RWPE2 (cell line): ENCODE measurements around the gene TARP.
"Not testable (repeated sequence)": the region's sequence is repeated elsewhere in the genome, so short reads cannot be mapped to it uniquely, and the experiment has no call there.

Source experiments
- ATAC-seq: fragments of 200-7000 bp; cut with Tn5 transposase; 3 replicates; pipeline ENCODE4 v1.9.1; 2021; ENCODE audit warnings: low read depth
- DNase-seq: peaks from one replicate; pipeline ENCODE4 v3.0.0-alpha.2; 2020; ENCODE audit warnings: low spot score
- H3K27ac ChIP-seq: fragments of 450-650 bp; 2 replicates; pipeline ENCODE4 v1.5.1; 2017; ENCODE audit warnings: mild to moderate bottlenecking; ENCODE audit not compliant: poor library complexity, severe bottlenecking
- H3K27me3 ChIP-seq: fragments of 250-450 bp; sonication (Bioruptor Pico); 2 replicates; pipeline ENCODE4 v1.5.1; 2021; ENCODE audit warnings: mild to moderate bottlenecking, moderate library complexity; ENCODE audit not compliant: insufficient read depth, poor library complexity, severe bottlenecking
- H3K36me3 ChIP-seq: fragments of 250-450 bp; sonication (Bioruptor Pico); 2 replicates; pipeline ENCODE4 v1.5.1; 2020; ENCODE audit warnings: low read depth, mild to moderate bottlenecking, moderate library complexity
- H3K4me1 ChIP-seq: fragments of 250-450 bp; sonication (Bioruptor Pico); 2 replicates; pipeline ENCODE4 v1.5.1; 2021; ENCODE audit warnings: mild to moderate bottlenecking, moderate library complexity; ENCODE audit not compliant: insufficient read depth, poor library complexity, severe bottlenecking
- H3K4me3 ChIP-seq: fragments of 250-450 bp; sonication (Bioruptor Pico); 2 replicates; pipeline ENCODE4 v1.5.1; 2021; ENCODE audit warnings: mild to moderate bottlenecking, moderate library complexity; ENCODE audit not compliant: severe bottlenecking
- H3K9me3 ChIP-seq: fragments of 250-450 bp; sonication (Bioruptor Pico); 2 replicates; pipeline ENCODE4 v1.5.1; 2021; ENCODE audit warnings: mild to moderate bottlenecking, moderate library complexity; ENCODE audit not compliant: severe bottlenecking
- TF ChIP-seq, protein P1 (sequence below): fragments of 450-650 bp; IDR thresholded peaks from one replicate; pipeline ENCODE4 v1.5.1; 2017; ENCODE audit warnings: mild to moderate bottlenecking, moderate library complexity; ENCODE audit not compliant: poor library complexity, severe bottlenecking

The TARP gene

DNA sequence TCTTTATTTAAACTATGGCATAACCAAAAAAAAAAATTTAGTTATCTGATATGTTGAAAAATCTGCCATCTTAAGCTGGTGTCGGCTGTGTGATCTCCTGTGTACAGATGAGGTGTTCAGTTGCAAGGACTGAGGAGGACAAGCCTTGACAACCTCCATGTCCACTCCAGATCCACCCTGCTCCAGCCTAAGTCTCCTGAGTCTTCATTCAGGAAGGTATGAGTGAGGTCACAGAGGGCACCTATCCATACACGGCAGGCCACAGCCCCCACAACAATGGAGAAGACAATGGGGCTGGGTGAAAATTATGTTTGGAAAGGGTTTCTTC is 16.1 kb downstream of the TARP start:
- DNase-seq (no peak), ATAC-seq (no peak)
- H3K27me3 ChIP-seq: no peaks in the 10 kb centered on the region
- no peaks in the 10 kb centered on the region for H3K36me3 ChIP-seq
- no peak overlapping the region for H3K4me3 ChIP-seq
- no peaks in the 10 kb centered on the region for H3K4me1 ChIP-seq
- TF ChIP-seq, protein P1, sequence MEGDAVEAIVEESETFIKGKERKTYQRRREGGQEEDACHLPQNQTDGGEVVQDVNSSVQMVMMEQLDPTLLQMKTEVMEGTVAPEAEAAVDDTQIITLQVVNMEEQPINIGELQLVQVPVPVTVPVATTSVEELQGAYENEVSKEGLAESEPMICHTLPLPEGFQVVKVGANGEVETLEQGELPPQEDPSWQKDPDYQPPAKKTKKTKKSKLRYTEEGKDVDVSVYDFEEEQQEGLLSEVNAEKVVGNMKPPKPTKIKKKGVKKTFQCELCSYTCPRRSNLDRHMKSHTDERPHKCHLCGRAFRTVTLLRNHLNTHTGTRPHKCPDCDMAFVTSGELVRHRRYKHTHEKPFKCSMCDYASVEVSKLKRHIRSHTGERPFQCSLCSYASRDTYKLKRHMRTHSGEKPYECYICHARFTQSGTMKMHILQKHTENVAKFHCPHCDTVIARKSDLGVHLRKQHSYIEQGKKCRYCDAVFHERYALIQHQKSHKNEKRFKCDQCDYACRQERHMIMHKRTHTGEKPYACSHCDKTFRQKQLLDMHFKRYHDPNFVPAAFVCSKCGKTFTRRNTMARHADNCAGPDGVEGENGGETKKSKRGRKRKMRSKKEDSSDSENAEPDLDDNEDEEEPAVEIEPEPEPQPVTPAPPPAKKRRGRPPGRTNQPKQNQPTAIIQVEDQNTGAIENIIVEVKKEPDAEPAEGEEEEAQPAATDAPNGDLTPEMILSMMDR: no peak
- no peak overlapping the region for H3K27ac ChIP-seq
- H3K9me3 ChIP-seq: no peaks in the 10 kb centered on the region

DNA sequence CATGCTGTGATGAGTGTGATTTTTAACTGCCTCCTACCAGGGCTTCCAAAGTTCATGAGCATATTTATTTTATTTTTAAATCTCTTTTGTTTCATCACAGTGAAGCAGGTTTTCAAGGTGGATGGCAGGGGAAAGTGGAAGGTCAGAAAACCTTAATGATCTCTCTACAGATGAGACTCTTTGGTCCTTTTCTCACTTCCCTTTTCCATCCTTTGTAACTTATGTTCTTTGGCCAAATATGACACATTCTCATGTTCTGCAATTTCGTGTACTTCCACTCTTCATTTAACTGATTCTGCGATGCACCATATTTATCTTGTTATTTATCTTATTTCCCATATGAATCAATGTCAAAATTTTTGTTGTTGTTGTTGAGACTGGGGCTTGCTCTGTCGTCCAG is 23.6 kb downstream of the TARP start:
- not testable (repeated sequence) for H3K4me1 ChIP-seq, H3K27ac ChIP-seq, H3K4me3 ChIP-seq, H3K36me3 ChIP-seq, H3K9me3 ChIP-seq, ATAC-seq, DNase-seq, H3K27me3 ChIP-seq

DNA sequence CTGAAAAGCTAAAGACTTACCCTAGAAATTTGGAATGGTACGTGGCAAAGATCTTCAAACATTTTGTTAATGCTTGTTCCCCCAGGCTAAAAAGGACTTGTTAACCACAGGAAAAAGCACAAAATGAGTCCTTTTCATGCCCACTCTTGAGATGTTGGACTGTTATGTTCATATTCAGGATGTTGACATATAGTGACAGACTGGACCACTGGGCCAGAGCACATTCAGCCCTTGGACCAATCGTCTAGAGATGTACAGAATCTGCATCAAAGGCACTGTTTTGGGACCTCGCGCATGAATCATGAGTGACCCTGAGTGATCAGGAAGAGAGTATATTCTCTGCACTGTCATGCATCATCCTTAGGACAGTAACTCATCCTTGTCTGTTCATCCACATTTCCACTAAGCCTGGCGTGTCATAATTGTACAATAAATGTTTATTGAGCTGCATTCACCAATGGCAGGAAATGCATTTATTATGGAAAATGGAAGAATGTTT is 25.3 kb downstream of the TARP start:
- no peaks in the 10 kb centered on the region for H3K4me1 ChIP-seq
- H3K27ac ChIP-seq: no peak overlapping the region
- no peak overlapping the region for H3K4me3 ChIP-seq
- DNase-seq: no peak
- H3K36me3 ChIP-seq: no peaks in the 10 kb centered on the region
- no peaks in the 10 kb centered on the region for H3K9me3 ChIP-seq
- no peak for ATAC-seq
- TF ChIP-seq, protein P1: no peak
- no peaks in the 10 kb centered on the region for H3K27me3 ChIP-seq

DNA sequence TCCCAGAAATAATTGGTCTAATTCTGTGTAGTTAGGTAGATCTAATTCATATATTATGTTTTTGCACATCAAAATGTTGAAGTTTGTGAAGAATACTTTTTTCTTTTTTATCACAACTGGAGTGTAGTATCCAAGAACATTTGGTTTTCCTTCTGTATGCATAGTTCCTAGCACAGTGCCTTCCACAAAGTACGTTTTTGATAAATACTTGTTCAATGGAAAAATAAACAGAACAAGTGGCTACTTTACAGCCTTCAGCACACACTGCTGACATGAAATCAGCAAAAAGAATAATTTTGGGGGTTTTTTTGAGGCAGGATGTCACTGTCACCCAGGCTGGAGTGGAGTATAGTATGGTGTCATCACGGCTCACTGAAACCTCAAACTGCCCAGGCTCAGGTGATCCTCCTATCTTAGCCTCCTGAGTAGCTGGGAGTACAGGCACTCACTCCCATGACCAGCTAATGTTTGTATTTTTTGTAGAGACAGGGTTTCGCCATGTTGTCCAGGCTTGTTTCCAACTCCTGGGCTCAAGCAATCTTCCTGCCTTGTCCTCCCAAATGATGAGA is 27.9 kb downstream of the TARP start:
- TF ChIP-seq, protein P1: no peak
- H3K4me3 ChIP-seq: no peak overlapping the region
- no peak for ATAC-seq

DNA sequence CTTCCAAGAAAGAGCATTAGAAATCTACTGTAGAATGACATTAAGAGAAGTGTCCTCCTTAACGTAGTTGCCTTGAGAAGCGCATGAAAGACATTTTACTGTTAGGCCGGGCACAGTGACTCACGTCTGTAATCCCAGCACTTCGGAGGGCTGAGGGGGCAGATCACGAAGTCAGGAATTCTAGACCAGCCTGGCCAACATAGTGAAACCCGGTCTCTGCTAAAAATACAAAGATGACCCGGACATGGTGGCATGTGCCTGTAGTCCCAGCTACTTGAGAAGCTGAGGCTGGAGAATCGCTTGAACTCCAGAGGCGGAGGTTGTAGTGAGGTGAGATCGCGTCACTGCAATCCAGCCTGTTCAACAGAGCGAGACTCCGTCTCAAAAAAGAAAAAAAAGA is 28.9 kb downstream of the TARP start:
- ATAC-seq: no peak
- no peaks in the 10 kb centered on the region for H3K27me3 ChIP-seq

More for the DNA sequence above, 27.9 kb downstream of the TARP start:
- H3K36me3 ChIP-seq: no peaks in the 10 kb centered on the region
- no peak overlapping the region for H3K27ac ChIP-seq
- H3K4me1 ChIP-seq: no peaks in the 10 kb centered on the region
- no peaks in the 10 kb centered on the region for H3K27me3 ChIP-seq
- no peak for DNase-seq
- H3K9me3 ChIP-seq: no peaks in the 10 kb centered on the region

DNA sequence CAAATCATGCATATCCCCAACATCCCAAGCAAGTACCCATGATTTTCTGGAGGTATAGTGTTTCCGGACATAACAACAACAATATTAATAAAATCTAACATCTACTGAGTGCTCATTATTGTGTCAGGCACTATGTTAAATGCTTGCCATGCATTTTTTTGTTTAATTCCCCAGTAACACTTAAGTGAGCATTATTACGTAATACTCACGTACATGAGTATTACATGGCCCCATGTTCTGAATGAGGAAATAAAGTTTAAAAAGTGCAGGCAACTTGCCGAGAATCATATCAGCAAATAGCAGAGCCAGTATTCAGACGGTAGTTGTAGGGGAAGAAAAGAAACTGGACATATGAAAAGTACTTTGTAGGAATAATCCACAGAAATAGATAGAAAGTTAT is 30.1 kb downstream of the TARP start:
- not testable (repeated sequence) for H3K27me3 ChIP-seq, ATAC-seq, H3K4me3 ChIP-seq, H3K4me1 ChIP-seq, DNase-seq, H3K27ac ChIP-seq, H3K9me3 ChIP-seq, H3K36me3 ChIP-seq

More for the DNA sequence above, 28.9 kb downstream of the TARP start:
- no peak overlapping the region for H3K4me3 ChIP-seq
- no peaks in the 10 kb centered on the region for H3K9me3 ChIP-seq
- TF ChIP-seq, protein P1: no peak
- no peak overlapping the region for H3K27ac ChIP-seq
- H3K4me1 ChIP-seq: no peaks in the 10 kb centered on the region
- H3K36me3 ChIP-seq: no peaks in the 10 kb centered on the region
- no peak for DNase-seq
